GM10266 (cell line): ENCODE measurements around the gene LYST.
"Not testable (repeated sequence)": the region's sequence is repeated elsewhere in the genome, so short reads cannot be mapped to it uniquely, and the experiment has no call there.

ENCODE experiments used
- DNase-seq: peaks from one replicate; pipeline ENCODE4 v3.0.0; 2012; ENCODE audit errors: extremely low spot score
- CTCF ChIP-seq: IDR thresholded peaks from 2 replicates; pipeline ENCODE4 v1.5.1; 2012; ENCODE audit warnings: mild to moderate bottlenecking, low read depth; ENCODE audit not compliant: control insufficient read depth, insufficient read depth; ENCODE audit errors: missing control alignments

The LYST gene, protein sequence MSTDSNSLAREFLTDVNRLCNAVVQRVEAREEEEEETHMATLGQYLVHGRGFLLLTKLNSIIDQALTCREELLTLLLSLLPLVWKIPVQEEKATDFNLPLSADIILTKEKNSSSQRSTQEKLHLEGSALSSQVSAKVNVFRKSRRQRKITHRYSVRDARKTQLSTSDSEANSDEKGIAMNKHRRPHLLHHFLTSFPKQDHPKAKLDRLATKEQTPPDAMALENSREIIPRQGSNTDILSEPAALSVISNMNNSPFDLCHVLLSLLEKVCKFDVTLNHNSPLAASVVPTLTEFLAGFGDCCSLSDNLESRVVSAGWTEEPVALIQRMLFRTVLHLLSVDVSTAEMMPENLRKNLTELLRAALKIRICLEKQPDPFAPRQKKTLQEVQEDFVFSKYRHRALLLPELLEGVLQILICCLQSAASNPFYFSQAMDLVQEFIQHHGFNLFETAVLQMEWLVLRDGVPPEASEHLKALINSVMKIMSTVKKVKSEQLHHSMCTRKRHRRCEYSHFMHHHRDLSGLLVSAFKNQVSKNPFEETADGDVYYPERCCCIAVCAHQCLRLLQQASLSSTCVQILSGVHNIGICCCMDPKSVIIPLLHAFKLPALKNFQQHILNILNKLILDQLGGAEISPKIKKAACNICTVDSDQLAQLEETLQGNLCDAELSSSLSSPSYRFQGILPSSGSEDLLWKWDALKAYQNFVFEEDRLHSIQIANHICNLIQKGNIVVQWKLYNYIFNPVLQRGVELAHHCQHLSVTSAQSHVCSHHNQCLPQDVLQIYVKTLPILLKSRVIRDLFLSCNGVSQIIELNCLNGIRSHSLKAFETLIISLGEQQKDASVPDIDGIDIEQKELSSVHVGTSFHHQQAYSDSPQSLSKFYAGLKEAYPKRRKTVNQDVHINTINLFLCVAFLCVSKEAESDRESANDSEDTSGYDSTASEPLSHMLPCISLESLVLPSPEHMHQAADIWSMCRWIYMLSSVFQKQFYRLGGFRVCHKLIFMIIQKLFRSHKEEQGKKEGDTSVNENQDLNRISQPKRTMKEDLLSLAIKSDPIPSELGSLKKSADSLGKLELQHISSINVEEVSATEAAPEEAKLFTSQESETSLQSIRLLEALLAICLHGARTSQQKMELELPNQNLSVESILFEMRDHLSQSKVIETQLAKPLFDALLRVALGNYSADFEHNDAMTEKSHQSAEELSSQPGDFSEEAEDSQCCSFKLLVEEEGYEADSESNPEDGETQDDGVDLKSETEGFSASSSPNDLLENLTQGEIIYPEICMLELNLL (N-terminal part only)

DNA sequence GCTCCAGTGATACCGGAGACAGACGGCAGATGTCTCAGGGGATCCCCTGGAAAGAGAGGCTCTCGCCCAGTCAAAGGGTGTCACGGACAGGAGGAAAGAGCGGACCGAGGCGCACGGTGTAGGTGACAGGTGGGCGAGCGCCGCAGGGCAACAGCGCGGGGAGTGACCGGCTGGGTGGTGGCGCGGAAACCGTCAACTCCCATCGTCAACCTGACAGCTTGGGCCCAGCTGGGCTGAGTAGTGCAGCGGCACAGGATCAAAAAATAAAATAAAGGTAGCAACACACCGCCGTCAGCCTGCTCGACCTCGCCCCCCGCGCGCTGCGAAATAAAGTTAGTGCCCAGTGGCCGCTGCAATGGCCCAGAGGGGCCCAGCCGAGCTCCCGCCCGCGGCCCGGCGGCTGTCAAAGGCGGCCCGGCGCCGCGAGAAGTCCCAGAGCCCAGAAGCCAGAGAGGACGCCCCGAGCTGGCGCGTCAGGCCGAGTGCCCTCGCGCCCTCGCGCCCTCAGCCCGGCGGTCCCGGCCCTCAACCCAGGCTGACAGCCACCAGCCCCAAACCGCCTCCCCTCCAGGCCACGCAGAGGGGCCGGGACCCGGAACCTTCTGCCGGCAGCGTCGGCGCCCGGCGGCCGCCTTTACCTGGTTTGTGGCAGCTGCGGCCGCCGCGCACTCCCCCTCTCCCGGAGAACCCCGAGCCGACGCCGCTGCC is at the start of gene LYST:
Gene LYST, minus strand, starts transcription at position 702 of the 708 bp plus-strand sequence. CDS start 36,489 bp downstream, outside the sequence.
- peak; percentile 36 for TF ChIP-seq CTCF
- DNase-seq = peak; percentile 63

DNA sequence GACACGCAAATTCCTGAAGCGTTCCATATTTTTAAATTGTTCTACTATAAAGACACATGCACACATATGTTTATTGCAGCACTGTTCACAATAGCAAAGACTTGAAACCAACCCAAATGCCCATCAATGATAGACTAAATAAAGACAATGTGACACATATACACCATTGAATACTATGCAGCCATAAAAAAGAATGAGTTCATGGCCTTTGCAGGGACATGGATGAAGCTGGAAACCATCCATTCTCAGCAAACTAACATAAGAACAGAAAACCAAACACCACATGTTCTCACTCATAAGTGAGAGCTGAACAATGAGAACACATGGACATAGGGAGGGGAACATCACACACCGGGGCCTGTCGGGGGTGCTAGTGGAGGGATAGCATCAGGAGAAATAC is 48.8 kb upstream of the LYST start:
- DNase-seq = not testable (repeated sequence)

DNA sequence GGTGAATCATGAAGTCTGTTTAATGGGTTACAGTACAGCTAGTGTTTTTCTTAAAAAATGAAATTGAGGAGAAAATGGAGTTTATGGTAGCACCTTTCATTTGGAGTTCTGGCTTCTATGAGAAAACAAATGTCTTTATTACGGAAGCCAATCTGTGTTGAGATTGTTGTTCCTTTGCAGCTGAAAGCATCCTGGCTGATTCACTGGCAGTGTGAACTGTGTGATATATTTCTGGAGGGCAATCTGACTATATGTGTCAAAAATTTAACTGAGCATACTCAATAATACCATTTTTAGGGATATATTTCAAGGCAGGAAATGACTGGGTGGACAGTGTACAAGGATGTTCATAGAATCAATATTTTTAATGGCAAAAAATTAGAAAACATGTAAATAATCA is 46.6 kb upstream of the LYST start:
- no peak for TF ChIP-seq CTCF
- no peak for DNase-seq

GRCh38 chr1:235911876-235912275 is 45.2 kb upstream of the LYST start:
- DNase-seq = no peak
- TF ChIP-seq CTCF = no peak

DNA sequence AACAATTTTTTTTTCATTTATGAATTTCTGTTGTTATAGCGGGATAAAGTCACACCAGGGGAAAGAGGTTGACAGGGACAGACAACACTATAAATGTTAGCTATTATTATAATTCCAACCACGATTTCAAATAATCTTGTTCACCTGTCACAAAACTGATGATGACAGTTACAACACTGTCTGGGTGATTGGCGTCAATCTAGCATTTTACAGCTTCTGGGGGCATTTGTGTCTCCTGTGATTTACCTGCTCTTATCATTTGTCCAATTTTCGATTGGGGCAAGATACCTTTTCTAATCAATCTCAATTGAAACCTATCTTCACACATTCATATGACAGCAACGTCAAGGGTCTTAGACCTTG is 44.6 kb upstream of the LYST start:
- TF ChIP-seq CTCF = no peak
- no peak for DNase-seq

- DNase-seq = no peak
- TF ChIP-seq CTCF = no peak
Measured at GRCh38 chr1:235910357-235911299, 43.9 kb upstream of the LYST start.
